Measurements from ENCODE around the gene EXOC3. TPM values are rescaled to one million over a fixed set of nuclear protein-coding genes. Genes with fewer than 3 reads are reported as not detected.
A peak's percentile ranks its signal among the peaks of the same experiment; 100 is the strongest.

The EXOC3 gene
- total and polyA plus RNA-seq, 10 of the 15 experiments (the other 5 are each of a cell fraction or from before 2014, with no cell fraction given), result 1.6 to 53.0 (median 27.9) TPM

- Histone ChIP-seq H3K9me3 (replicated peaks; ENCODE audit: control insufficient read depth, insufficient read depth, low read length) (no peaks in the 10 kb centered on the region), H3K36me3 (ENCODE audit: control insufficient read depth in 2 of 2, insufficient read depth in 2 of 2, low read length in 1 of 2) (peaks cover 0 to 15% of the 10 kb centered on the region in 2 experiments; a peak in 3 of 4 replicates), H3K27me3 (replicated peaks in 1 of 2; ENCODE audit: control insufficient read depth in 2 of 2, insufficient read depth in 2 of 2, low read length in 1 of 2) (no peaks in the 10 kb centered on the region), H4K20me1 (ENCODE audit: control insufficient read depth, insufficient read depth) (no peaks in the 10 kb centered on the region), H3K4me2 (ENCODE audit: control insufficient read depth, insufficient read depth) (no peak overlapping the region), H2AFZ (ENCODE audit: control insufficient read depth, low read depth, low read length) (no peak overlapping the region), H3K79me2 (ENCODE audit: control insufficient read depth, insufficient read depth, low read length) (no peaks in the 10 kb centered on the region; the same call in none of the 2 replicates), H3K4me1 (ENCODE audit: control insufficient read depth, insufficient read depth, low read length) (peaks cover 22% of the 10 kb centered on the region), H3K27ac (ENCODE audit: control insufficient read depth, insufficient read depth) (peak overlapping the region; percentile 99), H3K9ac (ENCODE audit: control insufficient read depth, insufficient read depth, low read length) (peak overlapping the region; percentile 65; the same call in 1 of the 2 replicates), H3K4me3 (no peak overlapping the region)
- ATAC-seq (peak; percentile 4; the same call in 2 of the 3 replicates), FAIRE-seq (no peak), DNase-seq (ENCODE audit: low read depth, low spot score) (no peak)
- CTCF ChIA-PET, result interaction anchor here (0.6 to 2.7 kb wide), 13 partner anchors 9 to 235 kb away, joined by 3 to 39 read pairs (median 5); partner anchors contain the start of gene AHRR
- TF ChIP-seq NR2C2 (IDR thresholded peaks at IDR 0.05; ENCODE audit: borderline replicate concordance, control insufficient read depth, insufficient read length, low read depth) (no peak), POLR2A (IDR thresholded peaks at IDR 0.05; ENCODE audit: low read depth, low read length) (0 out of 2 replicates have a peak, but pooled peaks have one; percentile 42), POLR2AphosphoS5 (IDR thresholded peaks at IDR 0.05; ENCODE audit: low read length) (no peak), EZH2 (IDR thresholded peaks at IDR 0.05; ENCODE audit: borderline replicate concordance, control insufficient read depth, low read depth, low read length) (no peak), BACH1 (IDR thresholded peaks at IDR 0.05; ENCODE audit: borderline replicate concordance) (no peak), PKNOX1 (IDR thresholded peaks at IDR 0.05) (peak; percentile 50; the same call in 1 of the 2 replicates), LARP7 (IDR thresholded peaks at IDR 0.05) (0 out of 2 replicates have a peak, but pooled peaks have one; percentile 17), SMARCA5 (IDR thresholded peaks at IDR 0.05) (0 out of 2 replicates have a peak, but pooled peaks have one; percentile 8), BCLAF1 (IDR thresholded peaks at IDR 0.05) (no peak), JUND (IDR thresholded peaks at IDR 0.05; ENCODE audit: low read depth, low read length) (no peak)
- BruUV-seq (replicated peaks), result no TSS peak
- in situ Hi-C loops (cut with MboI), result no loop called here
- RAD21 ChIA-PET (ENCODE audit: unreplicated experiment), result interaction anchor here (1.0 to 3.7 kb wide), 14 partner anchors 9 to 106 kb away, joined by 3 to 49 read pairs (median 6); partner anchors contain the start of gene AHRR
- SMC1A ChIA-PET (ENCODE audit: uncharacterized antibody, unreplicated experiment), result interaction anchor here (0.7 to 3.7 kb wide), 9 partner anchors 16 to 107 kb away, joined by 3 to 18 read pairs (median 3); no protein-coding TSS in a partner anchor
- intact Hi-C loops (cut with micrococcal nuclease; ENCODE audit: unreplicated experiment), result loop anchor here (2.0 kb wide), 1 partner anchor 55 kb away; no protein-coding TSS in a partner anchor
- WGBS (ENCODE audit: insufficient coverage, insufficient replicate concordance, low lambda C conversion rate, missing lambda C conversion rate), result 70% methylated on average over 24 of the region's 24 CpGs
- POLR2A ChIA-PET, result interaction anchor here (0.5 to 2.3 kb wide), 9 partner anchors 16 to 231 kb away, joined by 3 to 10 read pairs (median 4); partner anchors contain the start of gene PDCD6
Measured at GRCh38 chr5:423626-424261, 19.2 kb upstream of the EXOC3 start.
